ENCODE data around the gene FEN1.

Gene FEN1

GRCh38 chr11:61782299-61782698 lies 10.4 kb upstream of the FEN1 start:
- DNase-seq (ENCODE audit: insufficient read length, low spot score) (no peak), FAIRE-seq (no peak)
- no peak for TF ChIP-seq CTCF (IDR thresholded peaks at IDR 0.05; ENCODE audit: insufficient read depth, missing control alignments)

GRCh38 chr11:61782841-61783240 lies 9.9 kb upstream of the FEN1 start:
- no peak for DNase-seq (ENCODE audit: insufficient read length, low spot score)
- no peak for TF ChIP-seq CTCF (IDR thresholded peaks at IDR 0.05; ENCODE audit: insufficient read depth, missing control alignments)
- FAIRE-seq = no peak

- DNase-seq (ENCODE audit: insufficient read length, low spot score) (no peak), FAIRE-seq (no peak)
- TF ChIP-seq CTCF (IDR thresholded peaks at IDR 0.05; ENCODE audit: insufficient read depth, missing control alignments) = no peak
Observed at GRCh38 chr11:61783717-61784505, 8.8 kb upstream of the FEN1 start.

GRCh38 chr11:61784506-61784805 lies 8.3 kb upstream of the FEN1 start:
- DNase-seq (ENCODE audit: insufficient read length, low spot score) (no peak), FAIRE-seq (no peak)
- TF ChIP-seq CTCF (IDR thresholded peaks at IDR 0.05; ENCODE audit: insufficient read depth, missing control alignments) = no peak

- no peak for FAIRE-seq
- DNase-seq (ENCODE audit: insufficient read length, low spot score) = no peak
- TF ChIP-seq CTCF (IDR thresholded peaks at IDR 0.05; ENCODE audit: insufficient read depth, missing control alignments) = no peak
Observed at GRCh38 chr11:61785837-61786402, 6.8 kb upstream of the FEN1 start.

GRCh38 chr11:61787928-61788491 lies 4.7 kb upstream of the FEN1 start:
- FAIRE-seq (no peak), DNase-seq (ENCODE audit: insufficient read length, low spot score) (peak; percentile 74)
- TF ChIP-seq CTCF (IDR thresholded peaks at IDR 0.05; ENCODE audit: insufficient read depth, missing control alignments) = peak; percentile 68

- FAIRE-seq (no peak), DNase-seq (ENCODE audit: insufficient read length, low spot score) (no peak)
- no peak for TF ChIP-seq CTCF (IDR thresholded peaks at IDR 0.05; ENCODE audit: insufficient read depth, missing control alignments)
Observed at GRCh38 chr11:61791737-61792309, 888 bp upstream of the FEN1 start.

Data from D721Med (cell line).